Measurements from ENCODE around the gene MDM2.
"Not testable (repeated sequence)": the region's sequence is repeated elsewhere in the genome, so short reads cannot be mapped to it uniquely, and the experiment has no call there.

The MDM2 gene

DNA sequence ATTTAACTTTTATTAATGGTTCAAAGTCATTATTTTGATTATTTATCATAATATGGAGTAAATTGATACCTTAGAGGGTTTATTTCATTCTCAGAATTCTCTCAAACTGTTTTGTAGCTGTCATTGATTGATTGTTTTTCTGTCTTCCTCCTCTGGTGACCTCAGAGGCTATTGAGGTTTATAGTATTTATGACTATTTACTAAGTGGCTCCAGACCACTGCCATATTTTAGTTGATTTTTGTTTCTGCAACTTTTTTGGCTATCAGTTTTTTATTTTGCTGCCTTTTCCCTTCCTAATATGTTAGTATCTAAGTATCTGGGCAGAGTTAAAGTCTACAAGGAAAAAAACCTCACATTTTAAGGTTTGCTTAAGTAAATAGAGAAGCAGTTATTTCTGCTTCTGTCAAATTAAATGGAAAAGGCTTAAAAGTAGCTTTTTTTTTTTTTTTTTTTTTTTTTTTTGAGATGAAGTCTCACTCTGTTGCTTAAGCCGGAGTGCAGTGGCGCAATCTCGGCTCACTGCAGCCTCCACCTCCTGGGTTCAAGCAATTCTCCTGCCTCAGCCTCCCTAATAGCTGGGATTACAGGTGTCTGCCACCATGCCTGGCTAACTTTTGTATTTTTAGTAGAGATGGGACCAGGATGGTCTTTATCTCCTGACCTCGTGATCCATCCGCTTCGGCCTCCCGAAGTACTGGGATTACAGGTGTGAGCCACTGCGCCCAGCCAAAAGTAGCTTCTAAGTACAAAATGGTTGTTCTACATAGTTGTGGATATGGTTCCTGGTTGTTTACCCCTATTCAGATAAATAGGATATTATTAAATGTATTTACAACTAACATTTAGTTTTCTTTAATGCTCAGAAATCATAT lies 8.2 kb downstream of the MDM2 start:
- DNase-seq (ENCODE audit: extremely low read depth, low read depth) = no peak
- TF ChIP-seq, protein P1, sequence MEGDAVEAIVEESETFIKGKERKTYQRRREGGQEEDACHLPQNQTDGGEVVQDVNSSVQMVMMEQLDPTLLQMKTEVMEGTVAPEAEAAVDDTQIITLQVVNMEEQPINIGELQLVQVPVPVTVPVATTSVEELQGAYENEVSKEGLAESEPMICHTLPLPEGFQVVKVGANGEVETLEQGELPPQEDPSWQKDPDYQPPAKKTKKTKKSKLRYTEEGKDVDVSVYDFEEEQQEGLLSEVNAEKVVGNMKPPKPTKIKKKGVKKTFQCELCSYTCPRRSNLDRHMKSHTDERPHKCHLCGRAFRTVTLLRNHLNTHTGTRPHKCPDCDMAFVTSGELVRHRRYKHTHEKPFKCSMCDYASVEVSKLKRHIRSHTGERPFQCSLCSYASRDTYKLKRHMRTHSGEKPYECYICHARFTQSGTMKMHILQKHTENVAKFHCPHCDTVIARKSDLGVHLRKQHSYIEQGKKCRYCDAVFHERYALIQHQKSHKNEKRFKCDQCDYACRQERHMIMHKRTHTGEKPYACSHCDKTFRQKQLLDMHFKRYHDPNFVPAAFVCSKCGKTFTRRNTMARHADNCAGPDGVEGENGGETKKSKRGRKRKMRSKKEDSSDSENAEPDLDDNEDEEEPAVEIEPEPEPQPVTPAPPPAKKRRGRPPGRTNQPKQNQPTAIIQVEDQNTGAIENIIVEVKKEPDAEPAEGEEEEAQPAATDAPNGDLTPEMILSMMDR (IDR thresholded peaks at IDR 0.05; ENCODE audit: low read depth, low read length) = no peak

DNA sequence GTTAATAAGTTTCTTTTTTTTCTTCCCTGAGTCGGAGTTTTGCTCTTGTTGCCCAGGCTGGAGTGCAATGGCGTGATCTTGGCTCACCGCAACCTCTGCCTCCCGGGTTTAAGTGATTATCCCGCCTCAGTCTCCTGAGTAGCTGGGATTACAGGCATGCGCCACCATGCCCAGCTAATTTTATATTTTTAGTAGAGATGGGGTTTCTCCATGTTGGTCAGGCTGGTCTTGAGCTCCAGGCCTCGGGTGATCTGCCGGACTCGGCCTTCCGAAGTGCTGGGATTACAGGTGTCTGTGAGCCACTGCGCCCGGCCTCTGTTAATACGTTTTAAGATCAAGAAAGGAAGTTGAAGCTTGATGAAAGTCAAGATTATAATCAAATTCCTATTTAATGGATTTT lies 11.5 kb downstream of the MDM2 start:
- not testable (repeated sequence) for DNase-seq (ENCODE audit: extremely low read depth, low read depth)

DNA sequence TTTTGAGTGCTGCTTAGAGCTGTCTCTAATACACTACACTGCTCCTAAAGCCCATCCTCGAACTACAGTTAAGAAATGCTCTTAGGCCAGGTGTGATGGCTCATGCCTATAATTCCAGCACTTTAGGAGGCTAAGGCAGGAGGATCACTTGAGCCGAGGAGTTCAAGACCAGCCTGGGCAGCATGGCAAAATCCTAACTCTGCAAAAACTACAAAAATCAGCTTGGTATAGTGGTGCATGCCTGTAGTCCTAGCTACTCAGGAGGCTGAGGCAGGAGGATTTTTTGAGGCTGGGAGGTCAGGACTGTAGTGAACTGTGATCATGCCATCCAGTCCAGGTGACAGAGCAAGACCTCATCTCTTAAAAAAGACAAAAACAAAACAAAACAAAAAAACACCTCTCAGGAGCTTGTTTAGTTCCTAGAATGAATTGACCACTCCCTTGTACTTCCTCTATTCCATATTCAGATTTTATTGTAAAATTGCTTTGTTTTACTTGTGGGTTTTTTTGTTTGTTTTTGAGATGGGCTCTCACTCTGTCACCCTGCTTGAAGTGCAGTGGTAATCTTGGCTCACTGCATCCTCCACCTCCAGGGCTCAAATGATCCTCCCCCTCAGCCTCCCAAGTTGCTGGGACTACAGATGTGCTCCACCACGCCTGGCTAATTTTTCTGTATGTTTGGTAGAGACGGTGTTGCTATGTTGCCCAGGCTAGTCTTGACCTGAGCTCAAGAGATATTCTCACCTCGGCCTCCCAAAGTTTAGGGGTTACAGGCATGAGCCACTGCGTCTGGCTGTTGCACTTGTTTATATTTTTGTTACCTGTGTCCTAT lies 13.6 kb downstream of the MDM2 start:
- no peak for DNase-seq (ENCODE audit: extremely low read depth, low read depth)

DNA sequence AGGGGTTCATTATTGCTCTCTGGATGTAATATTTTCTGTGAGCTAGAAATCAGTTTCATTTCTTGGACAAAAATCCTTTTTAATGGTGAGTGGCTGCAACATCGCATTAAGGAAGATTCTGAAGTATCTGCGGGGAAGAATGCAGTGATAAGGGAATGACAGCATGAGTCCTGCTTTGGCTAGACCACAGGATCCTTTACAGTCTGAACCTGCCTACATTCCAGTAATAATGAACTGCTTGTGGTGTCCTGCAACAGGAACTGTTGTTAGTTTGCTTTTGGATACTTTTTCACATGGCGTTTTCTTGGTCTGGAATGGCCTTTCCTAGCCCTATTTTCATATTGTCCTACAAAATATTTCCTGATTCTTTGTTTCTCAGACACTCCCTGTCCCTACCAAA lies 15.7 kb downstream of the MDM2 start:
- TF ChIP-seq, protein P1 (IDR thresholded peaks at IDR 0.05; ENCODE audit: low read depth, low read length) = no peak
- no peak for DNase-seq (ENCODE audit: extremely low read depth, low read depth)

More for the DNA sequence above, 13.6 kb downstream of the MDM2 start:
- TF ChIP-seq, protein P1 (IDR thresholded peaks at IDR 0.05; ENCODE audit: low read depth, low read length) = no peak

DNA sequence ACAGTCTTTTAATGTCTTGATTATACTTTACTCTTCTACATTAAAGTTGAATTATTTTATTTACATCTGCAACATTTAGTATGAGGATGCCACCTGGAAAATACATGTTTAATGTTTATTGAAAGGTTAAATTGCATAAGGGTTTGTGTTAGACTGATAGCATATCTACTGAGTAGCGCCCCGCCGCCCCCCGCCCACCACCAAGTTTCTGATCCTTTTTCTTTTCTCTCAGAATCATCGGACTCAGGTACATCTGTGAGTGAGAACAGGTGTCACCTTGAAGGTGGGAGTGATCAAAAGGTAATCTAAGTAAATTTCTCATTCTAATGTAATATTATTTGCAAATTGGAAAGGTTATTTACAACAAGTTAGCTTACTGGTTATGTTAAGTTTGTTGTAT lies 16.2 kb downstream of the MDM2 start:
- TF ChIP-seq, protein P1 (IDR thresholded peaks at IDR 0.05; ENCODE audit: low read depth, low read length) = no peak
- DNase-seq (ENCODE audit: extremely low read depth, low read depth) = no peak

DNA sequence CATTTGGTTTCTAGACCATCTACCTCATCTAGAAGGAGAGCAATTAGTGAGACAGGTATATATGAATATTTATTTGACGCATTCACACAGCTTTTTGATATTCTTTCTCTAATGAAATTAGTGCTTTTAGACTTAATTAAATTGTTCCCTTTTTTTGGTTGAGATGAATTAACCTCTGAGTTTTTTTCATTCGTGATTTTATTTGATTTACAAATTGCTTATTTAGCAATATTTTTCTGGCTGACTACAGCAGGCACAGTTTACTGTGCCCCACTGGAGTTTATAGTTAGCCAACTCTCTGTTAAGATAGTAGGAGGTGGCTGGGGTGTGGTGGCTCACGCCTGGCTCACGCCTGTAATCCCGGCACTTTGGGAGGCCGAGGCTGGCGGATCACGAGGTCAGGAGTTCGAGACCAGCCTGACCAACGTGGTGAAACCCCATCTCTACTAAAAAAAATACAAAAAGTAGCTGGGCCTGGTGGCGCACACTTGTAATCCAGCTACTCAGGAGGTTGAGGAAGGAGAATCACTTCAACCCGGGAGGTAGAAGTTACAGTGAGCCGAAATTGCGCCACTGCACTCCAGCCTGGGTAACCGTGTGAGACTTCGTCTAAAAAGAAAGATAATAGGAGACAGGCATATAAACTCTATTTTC lies 16.7 kb downstream of the MDM2 start:
- TF ChIP-seq, protein P1 (IDR thresholded peaks at IDR 0.05; ENCODE audit: low read depth, low read length) = no peak
- DNase-seq (ENCODE audit: extremely low read depth, low read depth) = no peak

DNA sequence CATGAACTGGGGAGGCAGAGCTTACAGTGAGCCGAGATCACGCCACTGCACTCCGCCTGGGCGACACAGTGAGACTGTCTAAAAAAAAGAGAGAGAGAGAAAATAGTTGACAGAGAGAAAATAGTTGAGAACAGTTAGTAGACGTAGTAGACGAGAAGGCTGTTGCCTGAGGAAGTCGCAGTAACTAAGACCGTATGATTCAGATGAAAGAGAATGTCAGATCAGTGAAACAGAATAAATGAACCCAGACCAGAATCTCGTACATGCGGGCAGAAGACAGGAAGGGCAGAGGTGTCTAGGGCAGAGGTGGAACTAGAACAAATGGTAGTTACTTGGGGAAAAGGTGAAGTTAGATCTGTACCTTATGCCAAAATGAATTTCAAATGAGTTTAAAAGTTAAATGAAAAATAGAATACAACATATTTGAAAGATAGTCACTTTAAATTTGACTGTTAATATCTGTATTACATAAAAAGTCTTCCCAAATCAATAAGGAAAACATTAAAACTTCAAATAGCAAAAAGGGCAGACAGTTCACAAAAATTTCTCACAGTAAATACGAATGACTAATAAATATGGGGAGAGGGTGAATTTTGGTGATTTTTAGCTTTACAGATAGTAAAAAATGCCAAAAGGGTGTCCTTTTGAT lies 17.7 kb downstream of the MDM2 start:
- DNase-seq (ENCODE audit: extremely low read depth, low read depth) = no peak
- TF ChIP-seq, protein P1 (IDR thresholded peaks at IDR 0.05; ENCODE audit: low read depth, low read length) = no peak

Data from AG09319 (cell line).